ENCODE measurements around the gene CACNA1H. TPM values are rescaled to one million over a fixed set of nuclear protein-coding genes. Genes with fewer than 3 reads are reported as not detected.
A peak's percentile ranks its signal among the peaks of the same experiment; 100 is the strongest.

The CACNA1H gene
- total and polyA plus RNA-seq, 9 of the 15 experiments (the other 6 are each of a cell fraction or from before 2014, with no cell fraction given) = 0.10 to 0.18 TPM; not detected in 7

DNA sequence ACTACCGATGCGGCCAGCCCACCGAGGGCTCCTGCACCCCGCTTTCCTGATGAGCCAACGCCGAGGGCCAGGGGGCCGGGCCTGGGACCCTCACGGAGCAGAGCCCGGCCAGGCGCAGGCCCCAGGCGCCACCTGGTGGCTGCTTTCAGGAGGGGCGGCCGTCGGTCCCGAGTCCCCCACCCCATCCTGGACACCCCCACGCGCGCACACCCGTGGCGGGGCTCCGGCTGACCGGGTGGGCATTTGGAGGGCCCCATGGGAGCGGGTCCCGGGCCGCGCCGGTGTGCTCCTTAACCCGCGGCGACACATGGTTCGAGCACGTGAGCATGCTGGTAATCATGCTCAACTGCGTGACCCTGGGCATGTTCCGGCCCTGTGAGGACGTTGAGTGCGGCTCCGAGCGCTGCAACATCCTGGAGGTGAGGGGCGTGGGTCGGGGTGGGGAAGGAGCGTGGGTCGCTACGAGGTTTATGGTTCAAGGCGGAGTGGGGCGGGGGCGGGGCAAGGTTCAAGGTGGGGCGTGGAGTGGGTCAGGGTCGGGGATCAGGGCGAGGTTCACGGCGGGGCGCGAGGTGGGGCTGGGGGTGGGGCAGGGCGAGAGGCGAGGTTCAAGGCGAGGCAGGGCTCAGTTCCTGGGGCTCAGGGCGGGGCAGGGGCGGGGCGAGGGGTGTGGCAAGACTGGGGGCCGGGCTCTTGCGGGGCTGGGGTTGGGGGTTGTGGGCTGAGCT lies 41.9 kb downstream of the CACNA1H start (continued):
- TF ChIP-seq SAFB2 (IDR thresholded peaks at IDR 0.05; ENCODE audit: borderline replicate concordance, low read depth, low read length, severe bottlenecking) (no peak), ZNF764 (CRISPR knock-in tag; IDR thresholded peaks at IDR 0.05; ENCODE audit: low read depth) (no peak), ZBTB7A (IDR thresholded peaks at IDR 0.05; ENCODE audit: borderline replicate concordance, control insufficient read depth, low read depth, low read length) (peak; percentile 88), ZNF41 (CRISPR knock-in tag; conservative IDR thresholded peaks at IDR 0.05) (no peak), CREM (IDR thresholded peaks at IDR 0.05; ENCODE audit: low read depth) (no peak), RBM22 (IDR thresholded peaks at IDR 0.05; ENCODE audit: low read depth, low read length, poor library complexity, severe bottlenecking) (no peak), RAD21 (CRISPR knock-in tag; conservative IDR thresholded peaks at IDR 0.05 in 1 of 2, IDR thresholded peaks at IDR 0.05 in 1 of 2) (peak; percentile 72 to 90), ZNF253 (CRISPR knock-in tag; conservative IDR thresholded peaks at IDR 0.05) (no peak), MAFF (IDR thresholded peaks at IDR 0.05; ENCODE audit: low read length) (no peak), KLF6 (CRISPR knock-in tag; IDR thresholded peaks at IDR 0.05; ENCODE audit: borderline replicate concordance) (no peak), NEUROD1 (IDR thresholded peaks at IDR 0.05; ENCODE audit: borderline replicate concordance, low read depth, low read length, partially characterized antibody) (no peak), NCOA1 (IDR thresholded peaks at IDR 0.05; ENCODE audit: low read depth) (no peak), NFRKB (IDR thresholded peaks at IDR 0.05; ENCODE audit: low read depth) (no peak), CC2D1A (IDR thresholded peaks at IDR 0.05) (0 out of 2 replicates have a peak, but pooled peaks have one; percentile 31), DPF2 (IDR thresholded peaks at IDR 0.05) (no peak), SOX6 (IDR thresholded peaks at IDR 0.05) (no peak), CBX2 (IDR thresholded peaks at IDR 0.05; ENCODE audit: insufficient read depth, low read length, poor library complexity, severe bottlenecking) (no peak), ILK (tag; IDR thresholded peaks at IDR 0.05; ENCODE audit: borderline replicate concordance, low read depth) (no peak)
- TF ChIP-seq, protein P1, sequence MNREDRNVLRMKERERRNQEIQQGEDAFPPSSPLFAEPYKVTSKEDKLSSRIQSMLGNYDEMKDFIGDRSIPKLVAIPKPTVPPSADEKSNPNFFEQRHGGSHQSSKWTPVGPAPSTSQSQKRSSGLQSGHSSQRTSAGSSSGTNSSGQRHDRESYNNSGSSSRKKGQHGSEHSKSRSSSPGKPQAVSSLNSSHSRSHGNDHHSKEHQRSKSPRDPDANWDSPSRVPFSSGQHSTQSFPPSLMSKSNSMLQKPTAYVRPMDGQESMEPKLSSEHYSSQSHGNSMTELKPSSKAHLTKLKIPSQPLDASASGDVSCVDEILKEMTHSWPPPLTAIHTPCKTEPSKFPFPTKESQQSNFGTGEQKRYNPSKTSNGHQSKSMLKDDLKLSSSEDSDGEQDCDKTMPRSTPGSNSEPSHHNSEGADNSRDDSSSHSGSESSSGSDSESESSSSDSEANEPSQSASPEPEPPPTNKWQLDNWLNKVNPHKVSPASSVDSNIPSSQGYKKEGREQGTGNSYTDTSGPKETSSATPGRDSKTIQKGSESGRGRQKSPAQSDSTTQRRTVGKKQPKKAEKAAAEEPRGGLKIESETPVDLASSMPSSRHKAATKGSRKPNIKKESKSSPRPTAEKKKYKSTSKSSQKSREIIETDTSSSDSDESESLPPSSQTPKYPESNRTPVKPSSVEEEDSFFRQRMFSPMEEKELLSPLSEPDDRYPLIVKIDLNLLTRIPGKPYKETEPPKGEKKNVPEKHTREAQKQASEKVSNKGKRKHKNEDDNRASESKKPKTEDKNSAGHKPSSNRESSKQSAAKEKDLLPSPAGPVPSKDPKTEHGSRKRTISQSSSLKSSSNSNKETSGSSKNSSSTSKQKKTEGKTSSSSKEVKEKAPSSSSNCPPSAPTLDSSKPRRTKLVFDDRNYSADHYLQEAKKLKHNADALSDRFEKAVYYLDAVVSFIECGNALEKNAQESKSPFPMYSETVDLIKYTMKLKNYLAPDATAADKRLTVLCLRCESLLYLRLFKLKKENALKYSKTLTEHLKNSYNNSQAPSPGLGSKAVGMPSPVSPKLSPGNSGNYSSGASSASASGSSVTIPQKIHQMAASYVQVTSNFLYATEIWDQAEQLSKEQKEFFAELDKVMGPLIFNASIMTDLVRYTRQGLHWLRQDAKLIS (CRISPR knock-in tag; IDR thresholded peaks at IDR 0.05) = no peak
- TF ChIP-seq, protein P2, sequence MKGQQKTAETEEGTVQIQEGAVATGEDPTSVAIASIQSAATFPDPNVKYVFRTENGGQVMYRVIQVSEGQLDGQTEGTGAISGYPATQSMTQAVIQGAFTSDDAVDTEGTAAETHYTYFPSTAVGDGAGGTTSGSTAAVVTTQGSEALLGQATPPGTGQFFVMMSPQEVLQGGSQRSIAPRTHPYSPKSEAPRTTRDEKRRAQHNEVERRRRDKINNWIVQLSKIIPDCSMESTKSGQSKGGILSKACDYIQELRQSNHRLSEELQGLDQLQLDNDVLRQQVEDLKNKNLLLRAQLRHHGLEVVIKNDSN (CRISPR knock-in tag; IDR thresholded peaks at IDR 0.05) = peak; percentile 59
- TF ChIP-seq, protein P3, sequence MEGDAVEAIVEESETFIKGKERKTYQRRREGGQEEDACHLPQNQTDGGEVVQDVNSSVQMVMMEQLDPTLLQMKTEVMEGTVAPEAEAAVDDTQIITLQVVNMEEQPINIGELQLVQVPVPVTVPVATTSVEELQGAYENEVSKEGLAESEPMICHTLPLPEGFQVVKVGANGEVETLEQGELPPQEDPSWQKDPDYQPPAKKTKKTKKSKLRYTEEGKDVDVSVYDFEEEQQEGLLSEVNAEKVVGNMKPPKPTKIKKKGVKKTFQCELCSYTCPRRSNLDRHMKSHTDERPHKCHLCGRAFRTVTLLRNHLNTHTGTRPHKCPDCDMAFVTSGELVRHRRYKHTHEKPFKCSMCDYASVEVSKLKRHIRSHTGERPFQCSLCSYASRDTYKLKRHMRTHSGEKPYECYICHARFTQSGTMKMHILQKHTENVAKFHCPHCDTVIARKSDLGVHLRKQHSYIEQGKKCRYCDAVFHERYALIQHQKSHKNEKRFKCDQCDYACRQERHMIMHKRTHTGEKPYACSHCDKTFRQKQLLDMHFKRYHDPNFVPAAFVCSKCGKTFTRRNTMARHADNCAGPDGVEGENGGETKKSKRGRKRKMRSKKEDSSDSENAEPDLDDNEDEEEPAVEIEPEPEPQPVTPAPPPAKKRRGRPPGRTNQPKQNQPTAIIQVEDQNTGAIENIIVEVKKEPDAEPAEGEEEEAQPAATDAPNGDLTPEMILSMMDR (IDR thresholded peaks at IDR 0.05 in 2 of 3, conservative IDR thresholded peaks at IDR 0.05 in 1 of 3; ENCODE audit: insufficient read depth in 2 of 3, low read depth in 1 of 3, low read length in 3 of 3) = peak; percentile 62 to 80 (median 79)

Measured in K562 (cell line).